ENCODE measurements around the gene GPR15.

DNA sequence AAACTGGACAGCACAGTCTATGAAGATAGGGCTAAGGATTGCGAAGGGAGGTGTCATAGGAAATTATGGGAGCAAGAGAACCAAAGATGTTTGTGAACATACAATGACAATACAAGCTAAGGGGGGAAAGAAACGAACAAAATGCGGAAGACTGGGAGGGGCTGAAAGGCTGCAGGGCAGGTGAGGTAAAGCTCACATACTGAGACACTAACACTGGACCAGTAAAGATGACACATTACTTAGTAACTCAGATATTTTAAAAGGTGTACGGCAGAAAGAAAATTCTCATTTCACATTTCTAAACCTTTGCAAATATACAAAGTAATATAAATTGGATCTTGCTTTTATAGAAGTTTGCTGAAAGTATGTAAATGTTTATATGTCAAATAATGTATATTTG lies 19.2 kb upstream of the GPR15 start:
- TF ChIP-seq POLR2A (IDR thresholded peaks at IDR 0.05; ENCODE audit: extremely low read depth, insufficient read length) (no peak), CTCF (IDR thresholded peaks at IDR 0.05; ENCODE audit: low read depth, low read length) (no peak), MYC (IDR thresholded peaks at IDR 0.05; ENCODE audit: low read depth, low read length) (no peak)
